DMS53 (cell line): ENCODE data around the gene SDF2L1.
A peak's percentile ranks its signal among the peaks of the same experiment; 100 is the strongest.
"Not testable (repeated sequence)": the region's sequence is repeated elsewhere in the genome, so short reads cannot be mapped to it uniquely, and the experiment has no call there.

Experiments
- DNase-seq: peaks from one replicate; lab custom pipeline; 2025; lab: John Stamatoyannopoulos, UW

The SDF2L1 gene

DNA sequence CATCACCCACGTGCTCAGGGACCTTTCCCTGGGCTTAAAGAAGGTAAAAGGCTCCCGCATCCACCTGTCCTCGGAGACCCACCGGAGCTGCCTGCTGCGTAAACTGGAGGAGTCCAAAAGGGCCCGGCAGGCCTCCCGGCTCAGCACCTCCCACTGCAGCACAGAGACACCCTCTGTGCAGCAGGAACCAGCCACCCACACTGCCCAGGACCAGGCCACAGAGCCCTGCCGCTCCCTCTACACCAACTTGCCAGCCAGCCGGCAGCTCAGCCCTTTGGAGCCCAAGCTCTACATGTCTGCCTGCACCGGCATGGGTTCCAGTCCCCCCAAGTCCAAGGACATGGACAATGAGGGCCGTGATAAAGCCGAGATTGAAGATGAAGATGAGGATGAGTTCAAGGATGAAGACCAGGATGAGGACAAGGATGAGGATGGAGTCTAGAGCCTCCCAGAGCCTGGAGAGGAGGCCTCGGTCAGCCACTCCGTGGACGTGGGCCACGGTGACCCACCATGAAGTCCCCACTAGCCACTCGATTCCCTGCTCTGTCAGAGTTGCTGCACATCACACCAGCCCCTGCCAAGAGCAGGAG is 5.4 kb upstream of the SDF2L1 start:
- DNase-seq, result no peak

DNA sequence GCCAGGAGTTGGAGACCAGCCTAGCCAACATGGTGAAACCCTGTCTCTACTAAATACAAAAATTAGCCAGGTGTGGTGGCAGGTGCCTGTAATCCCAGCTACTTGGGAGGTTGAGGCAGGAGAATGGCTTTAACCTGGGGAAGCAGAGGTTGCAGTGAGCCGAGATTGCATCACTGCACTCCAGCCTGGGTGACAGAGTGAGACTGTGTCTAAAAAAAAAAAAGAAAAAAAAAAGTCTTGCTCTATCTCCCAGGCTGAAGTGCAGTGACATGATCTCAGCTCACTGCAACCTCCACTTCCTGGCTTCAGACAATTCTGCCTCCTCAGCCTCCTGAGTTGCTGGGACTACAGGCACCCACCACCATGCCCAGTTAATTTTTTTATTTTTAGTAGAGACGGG is 4.7 kb upstream of the SDF2L1 start:
- DNase-seq, result not testable (repeated sequence)

DNA sequence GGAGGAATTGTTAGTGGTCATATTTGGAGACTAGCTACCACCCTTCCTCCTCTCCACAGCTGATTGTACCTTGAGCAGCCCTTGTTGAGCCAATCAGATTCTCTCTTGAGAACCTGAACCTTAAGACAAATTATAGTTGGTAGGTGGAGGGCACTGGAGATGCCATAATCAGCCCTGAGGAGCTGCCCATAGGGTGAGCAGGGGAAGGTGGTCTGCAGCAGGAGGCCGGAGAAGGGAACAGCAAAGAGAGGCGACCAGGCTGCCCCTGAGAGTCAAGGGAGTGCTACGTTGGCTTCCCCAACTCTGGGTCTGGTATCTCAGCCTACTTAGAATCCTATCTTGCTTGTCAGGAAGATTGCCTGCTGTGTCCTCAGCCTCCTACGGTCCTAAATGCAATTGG is 2.7 kb upstream of the SDF2L1 start:
- no peak for DNase-seq

DNA sequence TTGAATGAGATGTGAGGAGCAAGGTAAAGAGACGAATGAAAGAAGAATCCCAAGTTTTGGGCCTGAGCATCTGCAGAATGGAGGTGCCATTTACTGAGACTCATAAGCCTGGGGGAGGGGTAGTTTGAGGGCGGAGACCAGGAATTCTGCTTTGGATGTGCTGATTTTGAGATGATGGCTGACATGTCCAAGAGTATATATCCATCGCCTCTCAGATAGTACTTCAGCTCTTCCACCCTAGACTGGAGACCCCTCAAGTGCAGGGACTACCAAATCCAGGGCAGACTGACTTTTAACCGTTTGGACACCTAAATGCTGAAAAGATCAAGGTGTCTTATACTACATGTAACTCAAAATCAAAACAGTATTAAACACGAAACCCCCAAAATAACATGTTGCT is 1.3 kb upstream of the SDF2L1 start:
- no peak for DNase-seq

DNA sequence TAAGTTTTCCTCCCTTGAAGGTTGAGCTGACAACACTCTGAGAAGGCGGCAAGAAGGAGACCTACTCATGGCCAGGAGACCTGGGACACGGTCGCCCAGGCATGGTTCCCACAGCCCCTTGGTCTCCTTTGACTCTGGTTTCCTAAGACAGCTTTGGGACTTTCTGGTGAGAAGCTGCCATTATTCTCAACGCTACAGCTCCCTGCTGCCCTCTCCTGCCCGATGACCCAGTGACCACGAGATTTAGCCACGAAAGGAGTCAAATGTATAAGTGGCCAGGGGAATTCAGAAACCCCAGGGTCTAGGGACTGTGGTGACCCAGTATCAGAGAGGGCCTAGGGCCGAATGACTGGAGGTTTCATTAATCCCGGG is 699 bp upstream of the SDF2L1 start:
- DNase-seq, result peak; percentile 51

DNA sequence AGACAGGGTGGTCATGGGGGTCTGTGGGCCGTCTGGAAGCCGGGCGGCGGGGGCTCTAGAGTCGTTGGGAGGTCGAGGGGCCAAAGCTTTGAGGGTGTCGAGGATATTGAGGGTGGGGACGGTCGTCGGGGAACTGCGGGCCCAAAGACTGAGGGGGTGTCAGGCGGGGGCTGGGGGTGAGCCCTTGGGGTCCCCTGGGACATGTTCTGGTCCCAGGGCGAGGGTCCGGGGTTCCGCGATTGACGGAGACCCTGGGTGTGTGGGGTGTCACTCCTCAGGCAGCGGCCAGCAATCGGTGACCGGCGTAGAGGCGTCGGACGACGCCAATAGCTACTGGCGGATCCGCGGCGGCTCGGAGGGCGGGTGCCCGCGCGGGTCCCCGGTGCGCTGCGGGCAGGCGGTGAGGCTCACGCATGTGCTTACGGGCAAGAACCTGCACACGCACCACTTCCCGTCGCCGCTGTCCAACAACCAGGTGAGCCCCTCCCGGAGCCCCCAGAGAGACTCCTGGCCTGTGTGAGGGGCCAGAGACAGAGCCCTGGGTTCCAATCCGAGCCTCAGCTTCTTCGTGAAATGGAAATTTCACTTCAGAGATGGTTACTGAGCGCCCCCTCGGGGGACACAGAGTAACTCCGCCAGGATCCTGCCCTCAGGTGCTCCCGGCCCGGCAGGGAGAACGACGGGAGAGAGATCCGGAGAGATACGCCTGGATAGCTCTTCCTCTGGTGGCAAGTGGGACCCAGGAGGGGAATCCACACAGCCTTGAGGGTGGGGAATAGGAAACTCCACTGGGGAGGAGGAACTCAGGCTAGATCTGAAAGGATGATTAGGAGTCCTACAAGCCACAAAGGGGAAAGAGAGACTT is 714 bp downstream of the SDF2L1 start:
- peak; percentile 67 for DNase-seq

DNA sequence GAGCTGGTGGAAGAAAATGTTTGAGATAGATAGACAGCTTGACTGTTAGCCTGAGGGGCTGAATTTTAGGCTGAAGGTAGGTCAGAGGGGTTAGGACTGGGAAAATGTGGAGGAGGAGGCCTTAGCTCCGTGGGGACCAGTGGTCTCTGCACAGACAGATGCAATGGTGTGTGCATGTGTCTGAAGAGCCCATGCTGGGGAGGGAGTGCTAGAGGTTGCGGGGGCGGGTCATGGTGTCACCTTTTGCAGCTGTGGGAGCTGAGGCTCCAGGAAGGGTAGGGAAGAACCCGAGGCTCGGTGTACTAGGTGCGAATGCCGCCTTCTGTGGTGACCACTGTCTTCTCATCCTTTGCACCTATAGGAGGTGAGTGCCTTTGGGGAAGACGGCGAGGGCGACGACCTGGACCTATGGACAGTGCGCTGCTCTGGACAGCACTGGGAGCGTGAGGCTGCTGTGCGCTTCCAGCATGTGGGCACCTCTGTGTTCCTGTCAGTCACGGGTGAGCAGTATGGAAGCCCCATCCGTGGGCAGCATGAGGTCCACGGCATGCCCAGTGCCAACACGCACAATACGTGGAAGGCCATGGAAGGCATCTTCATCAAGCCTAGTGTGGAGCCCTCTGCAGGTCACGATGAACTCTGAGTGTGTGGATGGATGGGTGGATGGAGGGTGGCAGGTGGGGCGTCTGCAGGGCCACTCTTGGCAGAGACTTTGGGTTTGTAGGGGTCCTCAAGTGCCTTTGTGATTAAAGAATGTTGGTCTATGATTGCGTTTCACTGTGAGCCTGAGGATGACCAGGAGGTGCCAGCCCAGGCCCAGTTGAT is 1.6 kb downstream of the SDF2L1 start:
- DNase-seq, result no peak

DNA sequence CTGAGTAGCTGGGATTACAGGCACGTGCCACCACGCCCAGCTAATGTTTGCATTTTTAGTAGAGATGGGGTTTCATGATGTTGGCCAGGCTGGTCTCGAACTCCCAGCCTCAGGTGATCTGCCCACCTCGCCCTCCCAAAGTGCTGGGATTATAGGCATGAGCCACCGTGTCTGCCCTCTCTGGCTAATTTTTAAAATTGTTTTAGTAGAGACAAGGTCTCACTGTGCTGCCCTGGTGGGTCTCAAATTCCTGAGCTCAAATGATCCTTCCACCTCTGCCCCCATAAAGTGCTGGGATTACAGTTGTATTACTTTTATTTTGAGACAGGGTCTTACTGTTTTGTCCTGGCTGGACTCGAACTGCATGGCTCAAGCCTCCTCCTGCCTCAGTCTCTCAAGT is 3.4 kb downstream of the SDF2L1 start:
- DNase-seq, result not testable (repeated sequence)

DNA sequence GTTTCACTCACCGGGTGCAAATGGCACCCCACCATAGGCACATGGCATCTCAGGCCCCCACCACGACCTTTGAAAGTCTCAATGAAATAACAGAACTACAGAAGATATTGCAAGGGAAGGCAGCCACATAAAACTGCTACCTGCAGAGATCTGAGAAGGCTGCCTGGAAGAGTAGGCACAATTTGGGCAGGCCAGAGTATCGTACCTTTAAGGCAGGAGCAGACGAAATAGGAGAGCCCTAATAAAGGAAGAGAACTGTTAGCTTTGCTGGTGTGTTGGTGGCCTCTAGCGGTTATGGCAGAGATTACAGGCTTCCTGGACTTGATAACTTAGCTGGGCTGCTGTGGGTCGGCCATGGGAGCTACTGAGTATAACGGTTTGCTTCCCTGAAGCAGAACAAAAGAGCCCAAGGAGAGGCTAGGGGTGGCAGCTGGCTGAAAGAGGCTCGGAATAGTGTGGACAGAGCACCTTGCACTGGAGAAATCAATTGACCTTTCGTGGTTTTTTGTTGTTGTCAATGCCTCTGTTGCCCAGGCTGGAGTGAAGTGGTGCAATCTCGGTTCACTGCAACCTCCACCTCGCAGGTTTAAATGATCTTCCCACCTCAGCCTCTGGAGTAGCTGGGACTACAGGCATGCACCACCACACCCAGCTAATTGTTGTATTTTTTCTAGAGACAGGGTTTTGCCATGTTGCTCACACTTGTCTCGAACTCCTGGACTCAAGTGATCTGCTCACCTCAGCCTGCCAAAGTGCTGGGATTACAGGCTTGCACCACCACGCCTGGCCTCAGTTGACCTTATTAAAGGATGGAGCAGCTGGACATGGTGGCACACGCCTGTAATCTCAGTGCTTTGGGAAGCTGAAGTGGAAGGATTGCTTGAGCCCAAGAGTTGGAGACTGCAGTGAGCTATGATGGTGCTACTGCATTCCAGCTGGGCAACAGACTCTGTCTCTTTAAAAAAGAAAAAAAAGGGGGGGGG is 4.8 kb downstream of the SDF2L1 start:
- peak; percentile 72 for DNase-seq

DNA sequence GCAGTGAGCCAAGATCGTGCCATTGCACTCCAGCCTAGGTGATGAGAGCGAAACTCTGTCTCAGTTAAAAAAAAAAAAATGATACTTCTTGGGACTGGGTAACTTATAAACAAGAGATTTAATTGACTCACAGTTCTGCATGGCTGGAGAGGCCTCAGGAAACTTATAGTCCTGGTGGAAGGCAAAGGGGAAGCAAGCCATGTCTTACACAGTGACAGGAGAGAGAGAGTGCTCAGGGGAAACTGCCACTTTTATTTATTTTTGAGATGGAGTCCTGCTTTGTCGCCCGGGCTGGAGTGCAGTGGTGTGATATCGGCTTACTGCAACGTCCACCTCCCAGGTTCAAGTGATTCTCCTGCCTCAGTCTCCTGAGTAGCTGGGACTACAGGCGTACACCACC is 8.2 kb downstream of the SDF2L1 start:
- no peak for DNase-seq

DNA sequence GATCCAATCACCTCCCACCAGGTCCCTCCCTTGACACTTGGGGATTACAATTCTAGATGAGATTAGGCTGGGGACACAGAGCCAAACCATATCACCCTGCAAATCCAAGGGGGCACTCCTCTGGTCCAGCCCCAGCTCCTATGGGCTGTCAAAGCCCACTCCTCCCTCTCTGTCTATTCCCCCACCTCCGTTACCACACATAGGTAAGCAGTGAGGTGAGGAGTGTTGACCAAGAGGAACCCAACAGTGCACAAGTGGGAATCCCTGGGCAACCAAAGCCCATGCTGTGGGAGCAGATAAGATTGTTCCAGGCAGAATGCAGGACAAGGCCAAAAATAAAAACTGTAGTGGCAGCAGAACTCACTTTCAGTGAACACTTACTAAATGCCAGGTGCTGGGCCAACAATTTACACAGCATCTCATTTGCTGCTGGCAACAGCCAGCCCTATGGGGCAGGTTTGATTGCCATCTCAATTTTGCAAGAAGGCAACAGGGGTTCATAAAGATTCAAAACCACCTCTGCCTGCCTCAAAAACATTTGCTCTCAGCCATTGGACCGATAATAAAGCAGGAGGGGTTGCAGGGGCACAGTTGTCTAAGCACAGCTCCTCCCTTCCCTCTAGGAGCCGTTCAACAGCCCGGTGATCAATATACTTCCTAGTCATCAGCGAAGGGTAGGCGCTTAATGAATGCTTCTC is 8.9 kb downstream of the SDF2L1 start:
- peak; percentile 29 for DNase-seq

DNA sequence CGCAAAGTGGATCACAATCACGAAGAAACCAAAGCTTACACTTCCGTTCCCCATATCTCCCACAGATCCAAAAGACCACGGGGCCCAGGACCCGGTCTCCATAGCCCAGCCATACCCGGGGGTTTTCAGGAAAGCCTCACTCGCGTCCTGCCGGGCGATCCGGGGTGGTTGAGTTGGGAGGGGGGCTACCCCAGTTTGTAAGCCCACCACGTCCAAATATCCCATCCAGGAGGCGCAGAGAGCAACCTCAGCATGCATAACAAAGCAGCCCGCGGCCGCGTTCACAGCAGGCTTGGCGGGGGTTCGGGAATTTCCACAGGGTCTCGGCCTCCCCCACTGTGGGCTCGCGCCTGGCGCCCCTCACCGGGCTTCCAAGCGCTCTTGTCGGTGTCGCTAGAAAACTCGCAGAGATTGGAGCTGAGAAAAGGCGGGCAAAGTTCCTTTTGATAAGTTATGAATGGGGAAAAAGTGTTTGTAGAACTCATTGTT is 9.5 kb downstream of the SDF2L1 start:
- no peak for DNase-seq

DNA sequence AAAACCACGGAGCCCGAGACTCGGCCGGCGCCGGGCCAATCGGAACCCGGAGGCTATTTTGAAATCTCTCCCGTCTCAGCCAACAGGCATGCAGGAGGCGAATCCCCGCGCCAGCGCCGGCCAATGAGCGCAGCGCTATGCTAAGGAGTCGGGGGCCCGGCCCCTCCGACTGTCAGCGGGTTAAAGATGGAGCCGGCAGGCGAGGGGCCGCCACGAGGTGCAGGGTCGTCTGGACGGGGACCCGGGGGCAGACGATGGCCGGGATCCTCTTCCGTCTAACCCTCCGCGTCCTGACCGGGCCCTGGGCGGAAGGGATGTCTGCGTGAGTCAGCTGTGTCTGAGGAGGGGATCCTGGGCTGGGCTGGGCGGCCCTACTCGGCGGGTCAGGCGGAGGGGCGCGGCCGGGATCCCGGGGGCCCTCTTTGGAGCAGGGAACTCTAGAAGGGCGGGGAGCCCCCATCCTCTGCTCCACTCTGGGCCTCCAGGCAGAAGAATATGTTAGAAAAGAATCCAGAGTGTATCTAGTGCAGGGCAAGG is 10.0 kb downstream of the SDF2L1 start:
- peak; percentile 76 for DNase-seq

DNA sequence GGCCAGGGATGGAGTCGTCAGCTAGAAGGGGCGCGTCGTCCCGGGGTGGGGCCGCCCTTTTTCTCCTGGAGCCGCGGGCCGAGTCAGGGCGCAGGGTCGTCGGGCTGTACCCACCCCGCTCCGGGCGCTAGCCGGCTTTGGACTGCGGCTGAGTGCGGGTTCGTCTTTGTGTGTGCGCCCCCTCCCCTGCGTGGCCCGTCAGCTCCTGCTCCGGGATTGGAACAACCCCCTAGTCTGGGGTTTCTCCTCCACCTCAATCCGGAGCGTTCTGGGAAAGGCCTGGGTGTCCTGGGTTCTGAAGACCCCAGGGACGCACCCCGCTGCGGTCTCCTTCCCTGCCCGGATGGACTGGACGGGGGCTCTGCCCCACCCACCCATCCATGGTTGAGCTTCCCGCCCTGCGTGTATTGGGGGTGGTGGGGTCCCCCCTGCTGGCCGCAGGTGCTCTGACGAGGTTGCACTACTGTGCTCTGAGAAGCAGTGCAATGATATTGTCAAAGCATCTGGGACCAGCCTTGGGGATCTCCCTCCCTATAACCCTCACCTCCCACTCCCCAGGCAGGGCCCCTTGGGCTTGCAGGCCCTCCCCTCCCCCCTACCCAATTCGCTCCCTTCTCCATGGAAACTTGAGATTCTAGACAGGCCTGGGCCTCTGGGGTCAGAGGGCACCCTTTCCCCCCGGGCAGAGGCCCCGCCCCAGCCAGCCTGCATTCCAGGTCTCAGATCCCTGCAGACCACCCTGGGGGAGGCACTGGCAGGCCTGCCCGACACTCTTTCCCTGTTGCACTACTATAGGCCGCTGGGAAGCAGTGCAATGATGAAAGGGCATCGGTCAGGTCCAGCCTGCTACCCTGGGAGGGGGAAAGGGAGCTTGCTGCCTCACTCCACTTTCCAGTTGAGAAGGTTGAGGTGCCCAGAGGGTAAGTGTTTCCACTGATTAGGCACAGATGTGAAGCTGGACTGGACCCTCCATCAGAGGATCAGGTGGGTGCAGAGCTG is 10.7 kb downstream of the SDF2L1 start:
- DNase-seq, result no peak

DNA sequence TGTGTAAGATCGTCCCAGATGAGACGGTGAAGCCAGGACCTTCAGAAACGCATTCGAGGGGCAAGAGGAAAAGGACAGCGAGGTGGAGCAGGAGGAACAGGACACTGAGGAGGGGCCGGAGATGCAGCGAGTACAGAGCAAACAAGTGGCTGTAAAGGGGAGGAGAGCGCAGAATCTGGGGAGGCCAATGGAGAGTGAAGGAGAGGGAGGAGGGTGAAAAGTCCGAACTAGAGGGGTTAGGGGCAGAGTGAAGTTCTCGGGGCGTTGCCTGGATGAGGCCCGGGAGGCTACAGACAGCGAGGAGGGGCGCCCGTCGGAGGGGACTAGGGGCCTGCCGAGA is 14.9 kb downstream of the SDF2L1 start:
- DNase-seq, result peak; percentile 57

DNA sequence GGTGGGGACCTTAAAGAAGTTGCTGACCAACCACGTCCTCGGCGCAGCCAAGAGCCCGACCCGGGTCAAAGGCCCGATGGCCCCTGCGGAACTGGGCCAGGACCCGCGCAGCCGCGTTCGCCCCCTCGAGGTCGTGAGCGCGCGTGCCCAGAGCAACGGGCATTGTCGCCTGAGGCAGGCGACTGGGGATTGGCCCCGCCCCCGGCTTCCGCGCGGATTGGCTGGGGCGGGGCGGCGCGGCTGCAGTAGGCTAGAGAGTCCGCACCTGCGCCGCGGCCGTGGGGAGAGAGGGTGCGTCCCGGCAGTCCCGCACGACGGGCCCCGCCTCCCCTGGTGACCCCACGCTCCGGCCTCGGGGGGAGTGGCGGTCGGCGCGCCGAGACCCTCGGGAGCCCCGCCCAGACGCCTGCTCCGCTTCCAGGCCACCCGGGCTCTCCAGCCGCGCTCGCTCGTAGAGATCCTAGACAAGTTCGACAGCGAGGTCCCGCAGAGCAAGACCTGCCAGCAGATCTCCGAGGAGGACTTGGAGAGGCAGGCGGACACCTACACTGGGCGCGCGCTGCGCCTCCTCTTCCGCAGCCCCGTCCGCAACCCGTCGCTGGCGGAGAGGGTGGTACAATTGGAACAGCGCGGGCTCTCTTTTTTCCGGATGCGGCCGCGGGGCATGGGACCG is 15.4 kb downstream of the SDF2L1 start:
- peak; percentile 85 for DNase-seq

DNA sequence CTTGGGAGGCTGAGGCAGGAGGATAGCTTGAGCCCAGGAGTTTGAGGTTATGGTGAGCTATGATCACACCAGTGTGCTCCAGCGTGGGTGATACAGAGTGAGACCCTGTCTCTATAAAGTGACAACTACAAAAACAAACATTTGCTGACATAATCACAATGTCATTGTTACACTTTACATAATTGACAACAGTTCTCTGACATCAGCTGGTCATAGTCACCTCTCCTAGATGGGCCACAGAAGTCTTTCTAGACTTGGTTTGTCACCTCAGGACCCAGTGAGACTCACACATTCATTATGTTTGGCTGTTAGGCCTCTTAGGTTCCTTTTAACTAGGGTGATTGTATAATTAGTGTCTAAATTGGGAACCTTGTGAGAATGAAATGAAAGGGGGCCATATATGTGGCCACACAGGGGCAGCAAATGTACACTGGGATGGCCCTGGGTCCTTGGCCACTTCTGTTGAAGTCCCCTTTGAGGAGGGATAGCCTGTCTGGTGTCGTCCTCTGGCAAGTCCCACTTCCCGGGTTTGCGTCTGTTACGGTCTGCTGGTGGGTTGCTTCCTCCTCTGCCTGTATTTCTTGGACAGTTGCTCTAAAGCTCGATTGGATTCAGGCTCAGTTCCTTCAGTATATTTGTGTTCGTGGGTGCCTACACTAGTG is 17.9 kb downstream of the SDF2L1 start:
- no peak for DNase-seq

DNA sequence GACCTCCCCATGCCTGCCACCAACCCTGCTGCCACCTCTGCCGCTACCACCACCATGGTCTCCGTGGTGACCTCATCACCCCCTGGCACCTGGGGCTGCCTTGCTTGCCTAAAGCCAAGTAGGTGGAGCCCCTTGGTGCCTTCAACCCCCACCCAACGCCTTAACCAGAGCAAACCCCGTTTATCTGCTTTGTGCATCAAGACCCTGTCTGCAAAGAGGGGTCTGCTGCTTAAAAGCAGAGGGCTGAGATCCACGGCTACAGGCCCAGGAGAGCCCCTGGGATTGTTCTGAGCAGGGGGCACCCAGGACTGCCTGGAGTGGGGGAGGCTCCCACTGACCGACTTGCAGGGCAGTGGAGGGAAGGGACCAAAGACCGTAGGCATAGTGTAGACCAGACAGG is 18.8 kb downstream of the SDF2L1 start:
- no peak for DNase-seq
